OCI-M1 (cell line): ENCODE measurements around the gene SURF6.
A peak's percentile ranks its signal among the peaks of the same experiment; 100 is the strongest.
"Not testable (repeated sequence)": the region's sequence is repeated elsewhere in the genome, so short reads cannot be mapped to it uniquely, and the experiment has no call there.

Experiments used
- DNase-seq: peaks from one replicate; lab custom pipeline; 2025; lab: John Stamatoyannopoulos, UW

SURF6 gene

DNA sequence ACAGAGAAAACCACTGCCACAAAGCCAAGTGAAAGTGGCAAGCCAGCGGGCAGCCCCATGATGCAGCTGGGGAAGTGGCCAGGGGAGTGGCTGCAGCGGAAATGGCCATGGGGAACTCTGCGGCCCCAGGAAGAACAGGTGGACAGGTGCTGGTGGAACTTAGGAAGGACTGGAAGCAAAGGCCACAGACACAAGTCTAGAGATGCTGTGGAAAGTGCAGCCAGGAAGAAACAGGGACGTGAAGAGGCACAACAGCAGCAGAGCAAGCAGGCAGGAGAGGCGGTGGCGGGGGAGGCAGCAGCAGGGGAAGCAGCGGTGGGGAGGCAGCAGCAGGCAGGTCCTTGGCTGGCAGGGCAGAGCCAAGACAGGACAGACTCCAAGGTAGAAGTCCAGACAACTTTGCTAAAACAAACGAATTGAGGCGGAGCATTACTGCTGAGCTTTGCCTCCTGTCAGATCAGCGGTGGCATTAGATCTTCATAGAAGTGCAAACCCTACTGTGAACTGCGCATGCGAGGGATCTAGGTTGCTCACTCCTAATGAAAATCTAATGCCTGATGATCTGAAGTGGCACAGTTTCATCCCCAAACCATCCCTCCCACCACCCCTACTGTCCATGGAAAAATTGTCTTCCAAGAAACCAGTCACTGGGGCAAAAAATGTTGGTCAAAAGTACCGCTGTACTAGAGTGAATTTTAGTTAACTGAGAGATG, 11.8 kb downstream of the SURF6 start:
- no peak for DNase-seq

DNA sequence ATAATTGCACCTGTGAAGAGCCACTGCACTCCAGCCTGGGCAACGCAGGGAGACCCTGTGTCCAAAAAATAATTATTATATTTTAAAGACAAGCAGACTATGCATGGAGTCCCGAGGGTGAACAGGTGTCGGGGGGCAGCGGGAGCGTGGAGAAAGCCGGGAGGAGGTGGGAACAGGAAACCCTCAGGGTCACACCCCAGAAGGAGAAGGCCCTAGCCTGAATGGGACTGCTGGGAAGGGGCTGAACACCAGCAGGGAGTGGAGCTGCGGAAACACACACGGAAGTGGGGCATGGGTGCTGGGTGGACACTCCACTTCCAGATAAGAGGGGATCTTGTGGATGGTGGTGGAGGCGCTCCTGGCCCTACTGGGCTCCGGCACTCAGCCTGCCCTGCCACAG, 12.8 kb downstream of the SURF6 start:
- no peak for DNase-seq

DNA sequence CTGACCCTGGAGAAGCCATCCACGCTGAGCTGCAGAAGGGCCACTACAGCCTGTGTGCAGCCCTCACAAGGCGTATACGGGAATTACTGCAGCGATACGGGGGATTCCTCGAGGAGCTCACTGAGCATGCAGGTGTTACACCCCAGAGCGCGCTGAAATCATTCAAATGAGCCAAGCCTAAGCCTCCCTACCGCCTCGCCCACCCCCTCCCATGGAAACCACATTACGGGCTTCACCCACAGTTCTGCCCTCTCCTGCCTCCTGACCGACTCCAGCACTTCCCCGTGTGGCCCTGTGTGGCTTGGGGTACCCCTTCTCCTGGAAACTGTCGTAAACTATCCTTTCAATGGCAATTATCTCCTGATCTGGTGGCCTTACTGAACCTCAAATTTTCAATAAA, 13.3 kb downstream of the SURF6 start:
- DNase-seq: no peak

DNA sequence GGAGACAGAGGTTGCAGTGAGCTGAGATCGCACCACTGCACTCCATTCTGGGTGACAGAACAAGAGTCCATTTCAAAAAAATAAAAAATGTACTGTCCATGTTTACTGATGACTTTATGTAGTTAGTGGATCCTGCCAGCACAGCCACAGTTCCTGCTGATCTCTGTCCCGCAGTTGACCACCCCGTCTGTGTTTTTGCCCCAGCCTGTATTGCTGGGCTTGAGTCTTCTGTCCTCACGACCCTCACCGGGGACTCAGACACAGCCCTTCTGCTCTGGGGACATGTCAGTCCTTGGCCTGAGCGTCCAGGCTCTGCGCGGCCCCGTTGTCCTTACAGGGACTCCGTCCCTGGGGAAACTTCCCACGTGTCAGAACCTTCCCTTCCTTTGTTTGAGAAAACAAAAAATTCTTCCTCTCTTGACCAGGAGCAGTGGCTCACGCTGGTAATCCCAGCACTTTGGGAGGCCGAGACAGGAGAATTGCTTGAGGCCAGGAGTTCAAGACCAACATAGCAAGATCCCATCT, 14.5 kb downstream of the SURF6 start:
- DNase-seq: no peak

DNA sequence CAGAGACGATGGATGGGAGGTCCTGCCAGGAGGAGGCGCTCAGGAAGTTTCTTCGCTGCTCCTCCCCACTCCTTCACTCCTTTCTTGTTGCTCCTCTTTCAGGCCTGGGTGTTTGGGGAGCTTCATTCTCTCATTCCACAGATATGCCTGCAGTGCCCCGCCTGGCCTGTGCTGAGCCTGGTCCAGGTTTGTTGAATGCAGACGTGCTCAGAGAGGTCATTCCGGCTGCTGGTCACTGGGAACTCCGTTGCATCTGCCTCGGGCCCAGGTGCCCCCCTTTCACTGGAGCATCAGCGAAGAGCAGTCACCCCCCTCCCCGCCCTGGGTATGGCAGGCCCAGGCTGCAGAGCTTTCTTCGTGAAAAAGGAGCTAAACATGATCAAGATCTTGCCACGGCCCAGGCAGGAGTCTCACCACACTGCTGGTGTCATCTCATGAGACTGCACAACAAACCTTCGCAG, 15.5 kb downstream of the SURF6 start:
- no peak for DNase-seq

DNA sequence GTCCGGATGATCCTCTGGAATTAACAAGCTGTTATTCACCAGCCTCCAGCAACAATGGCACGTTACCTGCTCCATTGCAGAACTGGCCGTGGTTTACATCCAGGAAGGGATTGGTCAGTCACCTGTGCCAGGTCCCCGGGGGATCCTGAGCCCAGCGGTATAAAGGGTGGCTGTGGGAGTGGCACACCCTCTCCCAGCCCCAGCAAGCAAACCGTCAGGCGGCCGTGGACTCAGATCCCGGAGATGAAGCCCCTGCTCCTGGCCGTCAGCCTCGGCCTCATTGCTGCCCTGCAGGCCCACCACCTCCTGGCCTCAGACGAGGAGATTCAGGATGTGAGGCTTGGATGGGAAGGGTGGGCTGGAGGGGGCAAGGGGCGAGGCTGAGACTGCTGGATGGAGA, 18.4 kb downstream of the SURF6 start:
- DNase-seq: not testable (repeated sequence)

DNA sequence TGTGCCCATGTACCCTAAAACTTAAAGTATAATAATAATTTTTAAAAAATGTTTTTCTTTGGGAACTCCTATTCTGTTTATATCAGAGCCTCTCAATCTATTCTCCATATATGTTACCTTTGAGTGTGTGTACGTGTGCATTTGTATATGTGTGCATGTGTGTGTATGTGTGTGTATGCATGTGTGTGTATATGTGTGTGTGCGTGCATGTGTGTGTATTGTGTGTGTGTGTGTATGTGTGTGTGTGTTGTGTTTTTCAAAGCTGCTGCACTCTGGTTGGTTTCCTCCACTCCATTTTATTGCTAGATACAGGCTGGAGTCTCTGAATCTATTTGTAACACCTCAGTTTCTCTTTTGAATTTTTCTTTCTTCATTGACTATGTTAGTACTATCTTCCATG, 20.0 kb downstream of the SURF6 start:
- no peak for DNase-seq

DNA sequence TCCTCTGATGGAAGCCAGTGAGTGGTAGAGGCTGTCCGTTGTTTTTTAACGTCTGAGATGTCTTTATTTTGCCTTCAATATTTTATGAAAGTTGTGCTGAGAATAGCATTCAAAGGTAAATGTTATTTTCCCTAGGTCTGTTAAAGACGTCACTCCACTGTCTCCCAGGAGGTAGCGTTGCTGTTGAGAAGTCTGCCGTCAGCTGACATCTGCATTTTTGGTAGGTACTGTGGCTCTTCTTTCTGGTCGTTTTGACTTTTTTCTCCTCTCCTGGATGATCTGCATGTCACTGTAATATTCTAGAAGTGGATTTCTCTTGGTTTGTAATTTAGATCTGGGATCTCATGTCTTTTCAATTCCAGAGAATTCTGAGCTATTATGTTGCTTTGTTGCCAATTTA, 26.4 kb downstream of the SURF6 start:
- DNase-seq: no peak

DNA sequence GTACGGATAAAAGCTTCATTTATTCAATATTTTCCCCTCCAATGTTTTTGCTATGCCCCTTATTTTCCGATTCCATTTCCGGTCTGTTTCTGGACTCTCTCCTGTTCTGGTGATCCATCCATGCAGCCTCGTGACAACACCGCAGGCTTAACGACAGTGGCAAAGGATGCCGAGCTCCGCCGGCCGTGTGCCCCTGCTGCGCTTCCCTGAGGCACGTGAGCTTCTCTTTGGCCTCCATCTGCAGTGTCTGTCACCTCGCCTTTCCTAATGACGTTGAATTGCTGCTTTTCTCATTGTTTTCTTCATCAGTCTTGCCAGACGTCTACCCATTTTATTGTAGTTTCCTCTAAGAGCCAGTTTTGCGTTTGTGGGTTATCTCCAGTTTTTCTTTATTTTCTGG, 28.7 kb downstream of the SURF6 start:
- no peak for DNase-seq

DNA sequence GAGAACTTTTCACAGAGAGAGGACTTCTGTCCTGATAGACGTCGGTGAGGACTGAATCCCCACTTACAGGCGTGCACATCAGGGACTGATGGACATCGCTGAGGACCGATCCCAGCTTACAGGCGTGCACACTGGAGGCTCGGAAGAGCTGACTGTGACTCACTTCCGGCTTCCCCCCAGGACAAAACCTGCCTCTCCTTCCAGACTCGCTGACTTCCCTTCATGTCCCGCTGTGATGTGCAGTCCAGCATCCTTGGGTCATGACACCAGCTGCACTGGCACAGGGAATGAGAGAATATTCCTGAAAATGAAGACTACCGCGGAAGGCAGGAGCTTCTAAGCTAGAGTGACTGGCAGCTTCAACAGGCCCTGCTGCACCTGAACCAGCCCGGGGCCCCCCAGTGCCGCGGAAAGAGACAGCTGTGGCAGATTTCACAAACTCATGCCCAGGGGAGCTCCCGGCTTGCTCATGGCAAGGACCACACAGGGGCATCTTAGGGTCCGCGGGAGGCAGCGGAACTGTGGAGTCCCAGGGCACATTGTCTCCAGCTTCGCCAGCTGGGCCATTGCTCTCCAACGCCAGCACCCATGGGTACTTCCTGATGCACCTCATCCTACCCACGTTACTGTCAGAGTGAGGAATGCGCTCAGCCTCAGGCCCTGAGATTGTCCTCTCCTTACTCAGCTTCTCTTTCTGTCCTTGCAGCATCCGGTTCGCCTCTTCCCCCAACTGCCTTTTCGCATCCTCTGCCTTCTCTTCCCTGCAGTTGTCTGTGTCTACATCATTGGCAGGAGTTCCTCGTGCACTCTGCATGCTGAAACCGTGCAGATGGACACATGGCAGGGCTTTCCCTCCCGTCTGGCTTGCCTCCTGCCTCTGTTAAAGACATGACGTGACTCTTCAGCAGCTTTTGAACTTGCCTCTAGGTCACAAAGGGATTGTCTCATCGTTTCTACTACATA, 29.5 kb downstream of the SURF6 start:
- DNase-seq: no peak

DNA sequence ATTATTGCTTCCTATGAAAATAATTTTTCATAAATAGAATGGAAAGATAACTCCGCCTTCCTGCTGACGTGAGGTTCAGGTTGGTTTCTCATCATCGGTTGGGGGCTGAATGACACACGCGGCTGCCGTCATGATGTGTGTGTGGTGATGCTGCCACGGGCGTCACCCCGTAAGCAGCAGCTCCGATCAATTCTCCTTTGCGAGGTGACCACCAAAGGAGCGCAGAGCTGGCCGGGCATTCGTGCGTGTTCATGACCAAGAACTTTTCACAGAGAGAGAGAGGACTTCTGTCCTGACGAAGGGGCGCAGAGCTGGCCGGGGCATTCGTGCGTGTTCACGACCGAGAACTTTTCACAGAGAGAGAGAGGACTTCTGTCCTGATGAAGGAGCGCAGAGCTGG, 30.3 kb downstream of the SURF6 start:
- no peak for DNase-seq

DNA sequence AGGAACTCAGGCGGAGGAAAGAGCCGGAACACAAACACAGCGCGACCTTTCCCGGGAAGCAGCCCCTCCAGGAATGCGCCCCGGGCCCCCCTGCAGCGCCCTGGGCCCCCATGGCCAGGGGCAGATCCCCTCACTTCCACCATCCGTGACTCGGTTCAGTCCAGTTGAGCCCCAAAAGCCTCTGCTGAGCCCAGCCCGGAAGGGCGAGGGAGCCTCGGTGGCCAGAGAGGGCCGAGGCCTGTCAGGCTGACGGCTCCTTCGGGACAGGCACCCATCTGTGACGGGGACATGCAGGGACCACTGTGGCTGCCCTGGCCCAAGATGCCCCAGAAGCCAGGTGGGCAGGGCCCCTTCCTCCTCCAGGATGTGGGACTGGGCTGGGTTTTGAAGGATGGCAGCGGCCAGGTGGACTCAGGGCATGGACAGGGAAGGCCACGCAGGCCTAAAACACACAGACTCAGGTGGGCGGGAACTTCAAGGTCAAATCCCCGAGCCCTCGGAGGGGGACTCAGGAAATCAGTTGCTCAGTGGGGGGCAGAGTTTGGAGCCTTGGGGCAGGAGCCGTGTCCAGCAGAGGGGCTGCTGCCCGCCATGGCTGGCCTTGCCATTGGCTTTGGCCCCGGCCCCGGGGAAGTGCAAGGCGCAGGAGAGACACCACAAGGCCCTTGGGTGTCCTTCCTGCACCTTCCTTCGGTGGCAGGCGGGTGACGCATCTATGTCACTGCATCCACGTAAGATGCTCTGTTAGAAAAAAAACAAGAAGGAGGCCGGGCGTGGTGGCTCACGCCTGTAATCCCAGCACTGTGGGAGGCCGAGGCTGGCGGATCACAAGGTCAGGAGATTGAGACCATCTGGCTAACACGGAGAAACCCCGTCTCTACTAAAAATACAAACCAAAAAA, 31.3 kb downstream of the SURF6 start:
- DNase-seq: no peak

DNA sequence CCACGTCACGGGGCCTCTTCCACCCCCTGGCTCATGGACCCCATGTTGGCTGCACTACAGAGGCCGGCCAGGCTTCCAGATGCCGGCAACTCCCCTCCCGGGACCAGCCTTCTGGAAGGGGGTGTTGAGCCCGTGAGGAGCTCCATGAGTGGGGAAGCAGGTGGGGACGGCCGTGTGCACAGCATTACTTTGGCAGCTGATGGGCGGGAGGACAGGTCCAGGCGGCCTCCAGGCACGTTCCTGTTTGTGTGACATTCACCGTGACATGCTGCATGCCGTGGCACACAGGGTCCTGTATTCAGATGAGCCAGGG, 31.9 kb downstream of the SURF6 start:
- DNase-seq: no peak

DNA sequence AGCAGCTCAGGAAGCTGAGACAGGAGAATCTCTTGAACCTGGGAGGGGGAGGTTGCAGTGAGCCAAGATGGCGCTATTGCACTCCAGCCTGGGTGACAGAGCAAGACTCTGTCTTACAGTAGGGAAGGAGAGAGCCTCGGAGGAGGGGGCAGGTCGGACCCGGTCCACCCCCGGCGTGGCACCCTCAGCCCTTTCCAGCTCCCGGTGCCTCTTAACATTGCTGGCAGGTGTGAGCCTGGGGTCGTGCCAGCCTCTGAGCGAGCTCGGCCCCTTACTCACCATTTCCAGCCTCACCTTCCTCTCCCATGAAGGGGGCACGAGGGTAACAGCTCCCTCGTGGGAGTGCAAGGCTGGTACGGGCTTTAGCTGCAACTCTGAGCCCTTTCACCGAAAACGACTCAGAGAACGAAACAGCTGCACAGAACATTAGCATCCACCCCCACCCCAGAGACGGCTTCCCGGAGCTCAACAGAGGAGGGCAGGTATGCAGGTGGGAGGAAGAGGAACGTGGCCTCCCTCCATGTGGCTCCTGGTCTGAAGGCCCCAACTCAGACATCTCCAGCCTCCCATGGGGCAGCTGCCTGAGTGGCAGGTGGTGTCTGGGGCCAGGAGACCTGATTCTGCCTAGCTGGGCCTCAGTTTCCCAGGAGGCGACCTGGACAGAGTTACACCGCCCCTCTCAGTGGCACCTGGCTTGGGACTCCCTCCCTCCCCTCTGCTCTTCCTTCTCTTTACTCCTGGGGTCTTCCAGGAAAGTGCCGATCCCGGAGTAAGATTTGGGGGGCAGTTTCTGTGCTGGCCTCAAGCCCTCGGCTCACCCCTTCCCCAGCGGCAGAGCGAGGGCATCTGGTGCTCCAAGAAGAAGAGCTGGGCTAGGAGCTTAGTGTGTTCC, 32.5 kb downstream of the SURF6 start:
- DNase-seq: no peak

DNA sequence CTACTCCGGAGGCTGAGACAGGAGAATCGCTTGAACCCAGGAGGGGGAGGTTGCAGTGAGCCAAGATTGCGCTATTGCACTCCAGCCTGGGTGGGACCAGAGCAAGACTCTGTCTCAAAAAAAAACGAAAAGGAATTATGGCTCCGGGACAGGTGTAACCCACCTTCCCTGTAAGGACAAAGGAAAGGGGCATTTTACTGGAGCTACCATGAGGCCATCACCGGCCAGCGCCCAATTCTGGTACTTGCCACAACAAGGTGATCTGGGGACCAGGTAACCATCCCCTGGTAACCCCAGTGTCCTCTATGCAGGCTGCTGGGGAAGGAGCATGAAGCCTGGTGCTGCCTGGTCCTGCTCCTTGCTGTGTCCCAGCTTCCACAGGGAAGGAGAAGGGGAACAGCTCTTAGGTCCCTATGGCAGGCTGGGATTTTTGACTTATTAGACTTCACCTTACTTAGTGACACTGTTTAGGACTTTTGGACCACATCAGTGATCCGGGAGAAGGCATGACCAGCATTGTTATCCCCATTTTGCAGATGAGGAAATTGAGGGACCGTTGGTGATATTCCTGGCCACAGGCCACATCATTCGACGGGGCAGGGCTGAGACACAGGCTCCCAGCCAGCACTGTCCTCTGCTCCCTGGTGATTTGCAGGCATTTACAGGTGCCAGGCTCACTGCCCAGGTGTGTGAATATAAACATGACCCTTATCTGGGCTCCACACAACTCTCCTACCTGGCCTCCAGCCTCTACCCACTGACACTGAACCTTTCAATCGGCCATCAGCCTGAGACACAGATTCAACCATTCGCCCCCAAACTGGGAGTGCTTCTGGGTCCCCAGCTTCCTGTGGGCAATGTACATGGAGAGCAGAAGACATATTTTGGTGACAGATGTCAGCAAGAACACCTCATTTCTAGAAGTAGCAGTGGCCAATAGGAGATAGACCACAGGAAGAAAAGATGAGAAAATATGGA, 34.4 kb downstream of the SURF6 start:
- no peak for DNase-seq

DNA sequence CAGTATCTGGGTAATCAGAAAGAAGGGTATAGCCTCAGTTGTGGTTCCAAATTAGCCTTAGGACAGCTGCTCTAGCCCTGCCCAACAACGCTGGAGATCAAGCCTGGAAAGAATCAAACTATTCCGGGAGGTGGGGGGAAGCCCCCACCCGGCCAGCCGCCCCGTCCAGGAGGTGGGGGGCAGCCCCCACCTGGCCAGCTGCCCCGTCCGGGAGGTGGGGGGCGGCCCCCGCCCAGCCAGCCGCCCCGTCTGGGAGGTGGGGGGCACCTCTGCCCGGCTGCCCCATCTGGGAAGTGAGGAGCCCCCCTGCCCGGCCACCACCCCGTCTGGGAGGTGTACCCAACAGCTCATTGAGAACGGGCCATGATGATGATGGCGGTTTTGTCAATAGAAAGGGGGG, 36.0 kb downstream of the SURF6 start:
- not testable (repeated sequence) for DNase-seq

DNA sequence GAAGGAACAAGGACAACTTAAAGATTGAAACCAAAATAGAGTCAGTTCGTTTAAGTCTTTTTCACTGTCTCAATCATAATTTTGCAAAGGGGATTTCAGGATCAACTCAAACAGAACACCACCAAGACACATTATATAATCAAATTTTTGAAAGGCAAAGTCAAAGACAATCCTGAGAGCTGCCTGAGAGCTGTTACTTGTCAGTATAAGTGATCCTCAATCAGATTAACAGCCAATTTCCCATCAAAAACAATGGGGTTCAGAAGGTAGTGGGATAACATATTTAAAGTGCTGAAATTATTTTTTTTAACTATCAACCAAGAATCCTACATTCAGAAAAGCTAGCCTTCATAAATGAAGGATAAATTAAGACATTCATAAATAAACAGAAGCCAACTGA, 41.7 kb downstream of the SURF6 start:
- DNase-seq: no peak

DNA sequence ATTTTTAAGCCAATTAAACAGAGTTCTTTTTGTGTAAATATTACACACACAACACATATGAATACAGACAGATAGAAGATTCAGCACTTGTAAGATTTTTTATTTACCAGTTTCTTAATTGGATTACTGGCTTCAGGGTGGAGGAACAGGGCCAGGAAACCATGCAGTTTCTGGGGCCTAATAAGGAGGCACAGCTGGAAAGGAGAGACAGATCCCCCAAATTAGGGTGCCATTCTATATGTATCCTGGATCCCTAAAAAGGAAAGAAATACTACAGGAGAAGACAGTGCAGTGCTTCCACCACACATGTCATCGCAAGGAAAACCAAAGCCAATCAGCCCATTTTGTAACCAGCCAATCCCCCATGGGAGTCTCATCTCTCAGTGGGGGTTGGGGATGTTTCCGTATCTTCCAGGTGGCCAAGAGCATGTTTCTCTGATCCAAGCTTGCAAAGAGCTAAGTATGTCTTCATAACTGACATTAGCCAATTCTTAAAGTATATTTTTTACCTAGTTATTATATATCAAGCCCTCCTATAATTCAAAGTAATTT, 45.2 kb downstream of the SURF6 start:
- DNase-seq: peak; percentile 34

DNA sequence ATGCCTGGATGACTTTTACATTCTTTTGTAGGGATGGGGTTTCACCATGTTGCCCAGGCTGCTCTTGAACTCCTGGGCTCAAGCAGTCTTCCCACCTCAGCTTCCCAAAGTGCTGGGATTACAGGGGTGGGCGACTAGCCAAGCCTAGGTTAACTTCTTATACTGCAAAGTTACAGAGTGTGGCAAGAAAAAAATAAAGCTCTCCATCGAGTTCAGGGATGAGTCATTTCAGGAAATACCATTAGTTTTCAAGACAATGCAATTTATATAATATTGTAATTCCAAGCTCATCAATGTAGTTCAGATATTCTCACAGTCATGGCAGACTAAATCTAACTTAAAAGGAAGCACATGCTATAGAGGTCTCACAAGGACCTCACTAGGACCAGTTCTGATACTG, 49.5 kb downstream of the SURF6 start:
- no peak for DNase-seq
